Neural progenitor cell (in vitro differentiated cells): ENCODE data around the gene ELL. TPM values are rescaled to one million over a fixed set of nuclear protein-coding genes. Genes with fewer than 3 reads are reported as not detected.

ENCODE experiments used
- DNase-seq: peaks from one replicate; pipeline ENCODE4 v3.0.0-alpha.2; 2016; ENCODE audit warnings: low spot score
- H2AFZ ChIP-seq: fragments of 200-600 bp; sonication (generic); replicated peaks from 2 replicates; pipeline ENCODE4 v1.6.1; 2016; ENCODE audit warnings: antibody characterized with exemption
- H3F3A ChIP-seq: fragments of 200-600 bp; sonication (generic); 2 replicates; pipeline ENCODE4 v1.6.1; 2016; ENCODE audit warnings: antibody characterized with exemption, low read depth
- H3K27ac ChIP-seq: fragments of 200-600 bp; sonication (generic); 2 replicates; pipeline ENCODE4 v1.5.1; 2016; ENCODE audit warnings: mild to moderate bottlenecking
- H3K27me3 ChIP-seq: fragments of 200-600 bp; sonication (generic); 2 replicates; pipeline ENCODE4 v1.6.1; 2016; ENCODE audit warnings: mild to moderate bottlenecking, moderate library complexity
- H3K36me3 ChIP-seq: fragments of 200-600 bp; sonication (generic); 2 replicates; pipeline ENCODE4 v1.5.1; 2016
- H3K4me1 ChIP-seq: fragments of 200-600 bp; sonication (generic); 2 replicates; pipeline ENCODE4 v1.6.1; 2016; ENCODE audit warnings: mixed run types
- H3K4me2 ChIP-seq: fragments of 200-600 bp; sonication (generic); 2 replicates; pipeline ENCODE4 v1.6.1; 2016
- H3K4me3 ChIP-seq: fragments of 200-600 bp; sonication (generic); 2 replicates; pipeline ENCODE4 v1.5.1; 2016
- H3K79me2 ChIP-seq: fragments of 200-600 bp; sonication (generic); 2 replicates; pipeline ENCODE4 v1.6.1; 2016; ENCODE audit warnings: low read depth
- H3K9ac ChIP-seq: fragments of 200-600 bp; sonication (generic); 2 replicates; pipeline ENCODE4 v1.6.1; 2016
- H3K9me3 ChIP-seq: fragments of 200-600 bp; sonication (generic); 2 replicates; pipeline ENCODE4 v1.5.1; 2016; ENCODE audit warnings: low read depth
- H4K20me1 ChIP-seq: fragments of 200-600 bp; sonication (generic); 2 replicates; pipeline ENCODE4 v1.6.1; 2016; ENCODE audit warnings: low read depth
- H3K27ac Mint-ChIP-seq: 3 replicates; pipeline ENCODE4 v1.8.0; 2021; ENCODE audit warnings: mixed read lengths
- H3K27me3 Mint-ChIP-seq: 2 replicates; pipeline ENCODE4 v1.8.0; 2022; ENCODE audit warnings: low read depth, mild to moderate bottlenecking, inconsistent platforms, moderate library complexity, mixed read lengths; ENCODE audit not compliant: insufficient read depth
- H3K36me3 Mint-ChIP-seq: 3 replicates; pipeline ENCODE4 v1.8.0; 2021; ENCODE audit warnings: mixed read lengths
- H3K4me1 Mint-ChIP-seq: 3 replicates; pipeline ENCODE4 v1.8.0; 2021; ENCODE audit warnings: mixed read lengths
- H3K4me3 Mint-ChIP-seq: 3 replicates; pipeline ENCODE4 v1.8.0; 2021; ENCODE audit warnings: mild to moderate bottlenecking, moderate library complexity, mixed read lengths
- H3K9me3 Mint-ChIP-seq: 3 replicates; pipeline ENCODE4 v1.8.0; 2020; ENCODE audit warnings: mixed read lengths
- CTCF ChIP-seq: fragments of 200-600 bp; sonication (generic); IDR thresholded peaks from 2 replicates; pipeline ENCODE4 v1.5.1; 2017; ENCODE audit warnings: antibody characterized with exemption, mild to moderate bottlenecking
- EZH2 ChIP-seq: fragments of 200-600 bp; sonication (generic); IDR thresholded peaks from 2 replicates; pipeline ENCODE4 v1.6.1; 2017; ENCODE audit warnings: antibody characterized with exemption, mild to moderate bottlenecking, moderate library complexity
- EZH2phosphoT487 ChIP-seq: fragments of 200-600 bp; sonication (generic); IDR thresholded peaks from 2 replicates; pipeline ENCODE4 v1.6.1; 2017; ENCODE audit warnings: antibody characterized with exemption
- total RNA-seq: library from RNA; depleted of rRNA; stranded (reverse); fragments of >200 nt; gene quantifications from 2 replicates; pipeline ENCODE4 v1.2.3, GENCODE V29; 2015; ENCODE audit warnings: low replicate concordance

Gene ELL
- total RNA-seq, 1 donor from 2014 or later = 2.9 TPM

GRCh38 chr19:18477974-18478373 is 43.9 kb downstream of the ELL start:
- H3K4me3 ChIP-seq = no peak overlapping the region
- H3K27ac ChIP-seq = no peak overlapping the region
- no peak overlapping the region for H3K9ac ChIP-seq
- H3K36me3 Mint-ChIP-seq = peaks cover 7% of the 10 kb centered on the region
- H3K4me2 ChIP-seq = no peak overlapping the region
- H3K4me3 Mint-ChIP-seq = peak overlapping the region; percentile 42
- H3K36me3 ChIP-seq = no peaks in the 10 kb centered on the region
- no peak for DNase-seq
- no peak overlapping the region for H3K27ac Mint-ChIP-seq
- H3K27me3 Mint-ChIP-seq = no peaks in the 10 kb centered on the region
- H3K4me1 Mint-ChIP-seq = peaks cover 23% of the 10 kb centered on the region
- peaks cover 9% of the 10 kb centered on the region for H3K79me2 ChIP-seq
- H3K9me3 ChIP-seq = no peaks in the 10 kb centered on the region
- H3K4me1 ChIP-seq = no peaks in the 10 kb centered on the region
- H3K27me3 ChIP-seq = no peaks in the 10 kb centered on the region
- peaks cover 34% of the 10 kb centered on the region for H4K20me1 ChIP-seq
- no peak for TF ChIP-seq EZH2
- no peak overlapping the region for H2AFZ ChIP-seq
- no peaks in the 10 kb centered on the region for H3F3A ChIP-seq
- H3K9me3 Mint-ChIP-seq = peaks cover 6% of the 10 kb centered on the region

GRCh38 chr19:18477042-18477779 is 44.7 kb downstream of the ELL start:
- no peaks in the 10 kb centered on the region for H3K27me3 ChIP-seq
- H3F3A ChIP-seq = no peaks in the 10 kb centered on the region
- Mint-ChIP-seq H3K36me3 (peaks cover 7% of the 10 kb centered on the region), H3K4me1 (peaks cover 22% of the 10 kb centered on the region), H3K27ac (peak overlapping the region; percentile 7), H3K9me3 (peaks cover 6% of the 10 kb centered on the region), H3K4me3 (peak overlapping the region; percentile 11), H3K27me3 (no peaks in the 10 kb centered on the region)
- H3K79me2 ChIP-seq = peaks cover 9% of the 10 kb centered on the region
- H3K4me3 ChIP-seq = no peak overlapping the region
- no peaks in the 10 kb centered on the region for H3K36me3 ChIP-seq
- H4K20me1 ChIP-seq = peaks cover 34% of the 10 kb centered on the region
- H3K27ac ChIP-seq = no peak overlapping the region
- no peaks in the 10 kb centered on the region for H3K9me3 ChIP-seq
- no peak overlapping the region for H2AFZ ChIP-seq
- H3K4me2 ChIP-seq = no peak overlapping the region
- TF ChIP-seq EZH2 (no peak), CTCF (peak; percentile 15), EZH2phosphoT487 (no peak)
- H3K4me1 ChIP-seq = no peaks in the 10 kb centered on the region
- no peak overlapping the region for H3K9ac ChIP-seq
- DNase-seq = no peak

- TF ChIP-seq EZH2phosphoT487 (no peak), CTCF (no peak), EZH2 (no peak)
- H3K9me3 ChIP-seq = no peaks in the 10 kb centered on the region
- H3K79me2 ChIP-seq = peaks cover 9% of the 10 kb centered on the region
- no peaks in the 10 kb centered on the region for H3K27me3 ChIP-seq
- no peaks in the 10 kb centered on the region for H3K4me1 ChIP-seq
- H3K36me3 ChIP-seq = no peaks in the 10 kb centered on the region
- H3F3A ChIP-seq = no peaks in the 10 kb centered on the region
- Mint-ChIP-seq H3K4me1 (peaks cover 22% of the 10 kb centered on the region), H3K4me3 (peak overlapping the region; percentile 12), H3K36me3 (peaks cover 7% of the 10 kb centered on the region), H3K27ac (peak overlapping the region; percentile 7), H3K9me3 (peaks cover 6% of the 10 kb centered on the region), H3K27me3 (no peaks in the 10 kb centered on the region)
- no peak overlapping the region for H3K9ac ChIP-seq
- H4K20me1 ChIP-seq = peaks cover 34% of the 10 kb centered on the region
- H3K4me3 ChIP-seq = no peak overlapping the region
- DNase-seq = no peak
- no peak overlapping the region for H2AFZ ChIP-seq
- no peak overlapping the region for H3K27ac ChIP-seq
- H3K4me2 ChIP-seq = no peak overlapping the region
Observed at GRCh38 chr19:18476507-18477041, 45.3 kb downstream of the ELL start.

GRCh38 chr19:18475762-18476331 is 46.0 kb downstream of the ELL start:
- H3K4me1 ChIP-seq = no peaks in the 10 kb centered on the region
- no peak overlapping the region for H2AFZ ChIP-seq
- no peak overlapping the region for H3K4me3 ChIP-seq
- no peak overlapping the region for H3K9ac ChIP-seq
- H3K27ac Mint-ChIP-seq = peak overlapping the region; percentile 5
- no peaks in the 10 kb centered on the region for H3K9me3 ChIP-seq
- peaks cover 34% of the 10 kb centered on the region for H4K20me1 ChIP-seq
- TF ChIP-seq EZH2 (no peak), CTCF (no peak), EZH2phosphoT487 (no peak)
- H3K4me3 Mint-ChIP-seq = peak overlapping the region; percentile 6
- no peaks in the 10 kb centered on the region for H3K27me3 ChIP-seq
- H3F3A ChIP-seq = no peaks in the 10 kb centered on the region
- peaks cover 22% of the 10 kb centered on the region for H3K4me1 Mint-ChIP-seq
- H3K36me3 ChIP-seq = no peaks in the 10 kb centered on the region
- H3K27ac ChIP-seq = no peak overlapping the region
- peaks cover 2% of the 10 kb centered on the region for H3K9me3 Mint-ChIP-seq
- H3K36me3 Mint-ChIP-seq = peaks cover 7% of the 10 kb centered on the region
- no peak for DNase-seq
- no peaks in the 10 kb centered on the region for H3K27me3 Mint-ChIP-seq
- H3K4me2 ChIP-seq = no peak overlapping the region
- H3K79me2 ChIP-seq = peaks cover 9% of the 10 kb centered on the region
